GM18867 (cell line): ENCODE data around the gene ATL2.
"Not testable (repeated sequence)": the region's sequence is repeated elsewhere in the genome, so short reads cannot be mapped to it uniquely, and the experiment has no call there.

Experiments used
- ATAC-seq: cut with Tn5 transposase; IDR thresholded peaks from one replicate; pipeline ENCODE4 v1.9.1; 2021; ENCODE audit warnings: mild to moderate bottlenecking, moderate library complexity; ENCODE audit not compliant: unreplicated experiment

Gene ATL2

DNA sequence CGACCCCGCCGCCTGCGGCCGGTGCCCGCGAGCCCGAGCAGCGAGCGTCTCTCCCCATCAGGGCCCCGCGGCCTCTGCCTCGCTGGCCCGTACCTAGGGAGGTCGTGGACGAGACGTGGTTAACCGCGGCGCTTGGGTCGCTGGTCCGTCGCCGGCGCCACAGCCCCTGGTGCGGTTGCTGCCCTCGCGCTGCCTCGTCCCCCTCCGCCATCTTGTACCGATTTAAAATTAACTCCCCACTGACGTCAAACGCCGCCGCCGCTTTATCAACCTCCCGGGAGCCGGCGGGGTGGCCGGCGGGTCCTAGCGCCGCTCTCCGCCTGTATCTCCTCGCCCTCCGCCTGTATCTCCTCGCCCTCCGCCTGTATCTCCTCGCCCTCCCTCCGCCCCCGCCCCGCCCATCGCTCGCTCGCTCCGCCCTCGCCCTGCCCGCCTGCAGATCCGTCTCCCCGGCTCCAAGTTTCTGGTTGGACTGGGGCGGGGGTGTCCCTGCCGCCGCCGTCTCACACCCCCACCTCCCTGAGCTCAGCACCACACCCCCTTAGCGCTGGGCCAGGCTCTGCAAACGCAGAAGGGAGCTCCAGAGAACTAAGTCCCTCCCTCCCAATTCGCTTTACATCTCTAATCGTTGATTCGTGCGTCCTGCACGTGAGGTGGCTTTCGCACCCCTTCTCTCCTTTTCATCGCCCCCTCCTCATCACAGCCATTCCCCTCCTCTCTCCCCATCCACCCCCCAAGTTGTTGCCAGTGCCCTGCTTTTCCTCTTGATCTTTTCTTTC lies at the start of gene ATL2:
Gene ATL2, minus strand, starts transcription at position 224 of the 779 bp plus-strand sequence. Its CDS starts 13 bp downstream, at position 211.
- peak; percentile 83 for ATAC-seq

DNA sequence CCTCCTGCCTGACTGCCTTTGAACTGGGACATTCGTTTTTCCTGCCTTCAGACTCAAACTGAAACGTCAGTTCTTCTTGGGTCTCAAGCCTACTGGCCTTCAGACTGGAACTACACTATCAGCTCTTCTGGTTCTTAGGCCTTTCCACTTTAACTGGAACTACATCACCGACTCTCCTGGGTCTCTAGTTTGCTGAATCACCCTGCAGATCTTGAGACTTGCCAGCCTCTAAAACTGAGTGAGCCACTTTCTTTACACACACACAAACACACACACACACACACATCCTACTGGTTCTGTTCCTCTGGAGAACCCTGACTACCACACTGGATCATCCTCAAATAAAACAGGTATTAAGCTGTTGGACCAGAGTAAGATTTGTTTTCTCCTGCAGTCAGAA lies 46.7 kb upstream of the ATL2 start:
- ATAC-seq: no peak

DNA sequence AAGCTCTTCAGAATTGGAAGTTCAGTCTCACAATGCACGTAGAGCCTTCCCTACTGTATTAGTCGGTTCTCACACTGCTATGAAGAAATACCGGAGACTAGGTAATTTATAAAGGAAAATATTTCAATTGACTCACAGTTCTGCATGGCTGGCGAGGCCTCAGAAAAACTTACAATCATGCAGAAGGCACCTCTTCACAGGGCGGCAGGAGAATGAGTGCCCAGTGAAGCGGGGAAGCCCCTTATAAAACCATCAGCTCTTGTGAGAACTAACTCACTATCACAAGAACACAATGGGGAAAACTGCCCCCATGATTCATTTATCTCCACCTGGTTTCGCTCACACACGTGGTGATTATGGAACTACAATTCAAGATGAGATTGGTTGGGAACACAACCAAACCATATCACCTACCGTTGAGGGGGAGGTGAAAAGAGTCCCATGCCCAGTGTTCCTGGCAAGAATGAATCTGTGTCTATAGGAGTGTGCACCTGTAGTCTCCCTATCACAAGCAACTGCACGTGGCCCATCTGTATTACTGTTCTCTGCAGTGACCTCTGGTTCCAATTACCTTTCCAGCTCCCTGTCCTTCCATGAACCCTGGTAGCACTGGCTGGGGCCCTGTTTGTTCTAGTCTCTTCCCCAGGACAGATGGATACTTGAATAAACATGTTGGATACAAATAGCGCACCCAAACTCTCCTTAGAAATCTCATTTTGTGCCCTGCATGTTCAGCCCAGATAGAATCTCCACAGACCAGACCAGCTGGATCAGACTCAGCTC lies 44.4 kb upstream of the ATL2 start:
- ATAC-seq: no peak

DNA sequence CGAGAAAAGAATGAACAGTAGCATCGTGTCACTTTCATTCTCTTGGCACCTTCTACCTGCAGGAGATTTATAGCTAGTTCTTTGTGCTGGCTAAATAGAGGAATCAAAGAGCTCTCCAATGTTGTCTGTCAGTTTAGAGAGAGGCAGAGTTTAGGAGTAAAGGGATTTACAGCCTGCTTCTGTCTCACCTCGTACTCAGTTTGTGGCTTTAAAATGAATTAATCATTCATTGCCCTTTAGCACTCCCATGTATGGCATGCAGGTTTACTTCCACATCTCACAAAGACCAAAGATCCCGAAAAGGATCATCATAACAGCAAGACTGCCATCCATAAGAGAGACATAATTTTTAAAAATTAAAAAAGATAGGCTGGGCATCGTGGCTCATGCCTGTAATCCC lies 42.4 kb upstream of the ATL2 start:
- ATAC-seq: no peak

DNA sequence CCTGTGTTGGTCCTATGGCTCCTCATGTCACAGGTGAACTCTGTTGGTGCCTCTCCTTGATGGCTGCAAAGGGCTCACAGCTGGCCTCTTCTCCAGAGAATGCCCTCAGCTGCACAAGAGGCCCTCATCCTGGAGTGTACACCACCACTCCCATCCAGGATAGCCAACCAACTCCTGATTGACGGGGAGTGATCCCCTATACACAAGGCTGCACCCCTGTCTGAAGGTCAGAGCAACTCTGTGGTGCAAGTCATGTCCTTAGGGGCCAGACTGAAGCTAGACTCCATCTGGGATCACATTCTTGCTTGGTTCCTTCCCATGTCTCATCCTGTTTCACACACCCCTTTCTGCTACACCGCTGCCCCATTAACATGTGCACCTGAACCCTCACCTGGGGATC lies 41.7 kb upstream of the ATL2 start:
- no peak for ATAC-seq

DNA sequence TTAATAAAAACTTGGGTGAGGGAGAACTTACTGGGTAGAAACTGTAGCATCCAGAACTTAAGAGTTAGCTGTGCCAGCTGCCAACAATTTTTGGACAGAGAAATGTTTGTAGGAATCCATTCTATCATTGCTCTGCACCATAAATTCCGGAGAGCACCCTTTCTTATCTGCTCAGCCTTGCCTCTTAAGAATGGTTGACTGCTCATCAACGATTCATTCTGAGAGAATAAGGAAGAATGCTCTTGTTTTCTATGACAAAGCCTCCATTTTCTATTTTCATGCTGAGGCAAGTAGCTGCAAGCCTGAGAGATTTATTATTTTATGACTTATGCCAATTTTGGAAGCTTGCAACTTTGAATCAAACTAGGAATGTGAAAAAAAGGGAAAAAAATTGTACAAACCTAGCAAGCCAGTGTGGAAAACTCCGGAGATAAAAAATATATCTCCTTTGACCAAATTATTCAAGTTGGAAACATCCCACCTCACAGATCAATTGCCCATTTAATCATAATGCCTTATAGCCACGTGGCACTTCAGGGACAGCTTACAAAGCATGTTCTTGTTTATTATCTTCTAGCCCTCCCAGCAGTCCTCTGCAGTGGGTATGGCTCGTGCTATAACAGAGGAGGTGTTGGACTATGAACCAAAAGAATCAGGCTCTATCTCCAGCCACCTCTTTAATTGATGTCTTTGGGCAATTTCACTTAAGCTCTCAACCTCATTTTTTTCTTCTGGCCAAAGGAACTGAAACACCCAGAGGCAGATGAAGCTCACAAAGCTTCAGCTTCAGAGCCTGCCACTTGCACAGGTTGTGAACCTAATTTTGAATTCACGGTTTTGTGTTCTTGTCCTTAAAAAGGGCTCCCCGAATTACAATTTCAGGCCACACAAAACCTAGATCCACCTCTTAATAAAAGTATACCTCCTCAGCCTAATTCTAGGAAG lies 40.9 kb upstream of the ATL2 start:
- no peak for ATAC-seq

DNA sequence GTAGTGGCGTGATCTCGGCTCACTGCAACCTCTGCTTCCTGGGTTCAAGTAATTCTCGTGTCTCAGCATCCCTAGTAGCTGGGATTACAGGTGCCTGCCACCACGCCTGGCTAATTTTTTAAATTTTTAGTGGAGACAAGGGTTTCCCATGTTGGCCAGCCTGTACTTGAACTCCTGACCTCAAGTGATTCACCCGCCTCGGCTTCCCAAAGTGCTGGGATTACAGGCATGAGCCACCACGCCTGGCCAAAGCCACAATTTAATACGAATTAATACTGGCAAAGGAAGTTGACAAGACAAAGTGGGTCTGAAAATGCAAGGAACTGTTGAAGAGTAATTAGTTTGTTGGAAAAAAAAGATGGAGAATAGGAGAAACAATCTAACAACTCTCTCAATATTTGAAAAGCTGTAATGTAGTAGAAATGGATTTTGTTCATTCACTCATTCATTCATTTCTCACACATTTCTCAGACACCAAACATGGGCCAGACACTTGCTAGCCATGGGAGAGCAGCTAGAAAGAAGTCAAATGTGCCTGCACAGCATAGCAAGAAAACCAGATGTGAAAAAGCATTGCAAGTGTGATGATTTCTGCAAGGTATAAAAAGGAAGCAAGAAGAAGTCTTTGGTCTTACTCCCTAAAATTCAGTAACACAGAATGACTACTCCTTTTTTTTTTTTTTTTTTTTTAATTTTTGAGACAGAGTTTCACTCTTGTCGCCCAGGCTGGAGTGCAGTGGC lies 39.4 kb upstream of the ATL2 start:
- no peak for ATAC-seq

DNA sequence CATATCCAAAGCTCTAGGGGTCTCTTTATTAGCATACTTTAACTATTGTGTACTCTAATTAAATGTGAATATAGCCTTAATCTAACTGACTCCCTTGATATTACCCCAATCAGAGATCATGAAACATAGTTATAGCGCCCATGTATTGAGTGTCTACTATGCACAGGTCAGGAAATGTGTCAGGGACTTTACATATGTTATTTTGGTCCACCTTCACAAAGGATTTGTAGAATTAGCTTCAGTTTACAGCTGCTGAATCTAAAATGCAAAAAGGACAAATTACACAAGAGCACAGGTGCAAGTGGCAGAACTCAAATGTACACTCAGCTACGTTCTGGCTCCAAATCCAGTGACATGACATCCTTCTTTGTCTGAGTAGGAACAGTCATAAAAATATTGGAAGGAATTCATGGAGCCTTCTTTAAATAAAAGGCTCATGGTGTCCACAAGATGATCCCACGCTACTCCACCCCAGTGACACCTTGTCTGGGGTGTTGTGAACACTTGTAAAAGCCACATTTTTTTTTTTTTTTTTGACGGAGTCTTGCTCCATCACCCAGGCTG lies 38.7 kb upstream of the ATL2 start:
- no peak for ATAC-seq

DNA sequence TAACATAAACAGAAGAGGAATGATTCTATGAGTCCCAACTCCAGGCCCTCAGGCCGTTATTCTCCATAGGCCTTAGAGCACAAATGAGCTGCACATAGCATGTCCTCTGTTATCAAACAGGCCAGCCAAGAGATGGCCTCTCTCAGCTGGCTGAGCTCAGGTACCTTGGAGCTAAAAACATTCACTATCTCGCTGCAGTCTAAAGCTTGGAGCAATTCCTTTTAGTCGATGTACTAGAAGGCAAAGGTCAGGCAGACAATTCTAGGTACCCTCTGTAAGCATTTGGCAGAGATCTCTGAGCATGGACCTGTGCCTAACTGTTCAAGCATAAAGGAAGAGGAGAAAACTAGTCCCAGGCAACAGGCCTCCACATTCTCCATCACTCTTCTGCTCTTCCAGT lies 38.0 kb upstream of the ATL2 start:
- no peak for ATAC-seq

DNA sequence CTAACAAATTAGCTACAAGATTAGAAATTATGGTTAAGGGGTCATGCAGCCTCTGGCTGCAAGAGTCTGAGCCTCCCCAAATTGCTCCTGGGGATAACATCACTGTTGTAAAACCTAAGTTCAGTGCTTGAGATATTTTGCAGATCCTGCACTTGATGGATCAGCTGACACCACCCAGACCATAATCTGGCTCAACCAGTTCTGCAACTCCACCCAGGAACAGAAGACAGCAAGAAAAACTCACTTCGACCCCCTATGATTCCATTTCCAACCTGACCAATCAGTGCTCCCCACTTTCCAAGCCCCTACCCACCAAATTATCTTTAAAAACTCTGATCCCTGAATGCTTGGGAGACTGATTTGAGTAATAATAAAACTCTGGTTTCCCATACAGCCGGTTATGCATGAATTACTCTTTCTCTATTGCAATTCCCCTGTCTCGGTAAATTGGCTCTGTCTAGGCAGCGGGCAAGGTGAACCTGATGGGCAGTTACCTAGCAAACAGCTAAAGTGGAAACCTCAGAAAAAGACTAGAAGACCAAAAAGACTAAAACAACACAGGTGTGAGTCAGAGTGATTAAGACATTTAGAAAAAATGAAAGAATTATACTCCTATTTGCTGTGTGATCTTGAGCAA lies 35.3 kb upstream of the ATL2 start:
- ATAC-seq: not testable (repeated sequence)

DNA sequence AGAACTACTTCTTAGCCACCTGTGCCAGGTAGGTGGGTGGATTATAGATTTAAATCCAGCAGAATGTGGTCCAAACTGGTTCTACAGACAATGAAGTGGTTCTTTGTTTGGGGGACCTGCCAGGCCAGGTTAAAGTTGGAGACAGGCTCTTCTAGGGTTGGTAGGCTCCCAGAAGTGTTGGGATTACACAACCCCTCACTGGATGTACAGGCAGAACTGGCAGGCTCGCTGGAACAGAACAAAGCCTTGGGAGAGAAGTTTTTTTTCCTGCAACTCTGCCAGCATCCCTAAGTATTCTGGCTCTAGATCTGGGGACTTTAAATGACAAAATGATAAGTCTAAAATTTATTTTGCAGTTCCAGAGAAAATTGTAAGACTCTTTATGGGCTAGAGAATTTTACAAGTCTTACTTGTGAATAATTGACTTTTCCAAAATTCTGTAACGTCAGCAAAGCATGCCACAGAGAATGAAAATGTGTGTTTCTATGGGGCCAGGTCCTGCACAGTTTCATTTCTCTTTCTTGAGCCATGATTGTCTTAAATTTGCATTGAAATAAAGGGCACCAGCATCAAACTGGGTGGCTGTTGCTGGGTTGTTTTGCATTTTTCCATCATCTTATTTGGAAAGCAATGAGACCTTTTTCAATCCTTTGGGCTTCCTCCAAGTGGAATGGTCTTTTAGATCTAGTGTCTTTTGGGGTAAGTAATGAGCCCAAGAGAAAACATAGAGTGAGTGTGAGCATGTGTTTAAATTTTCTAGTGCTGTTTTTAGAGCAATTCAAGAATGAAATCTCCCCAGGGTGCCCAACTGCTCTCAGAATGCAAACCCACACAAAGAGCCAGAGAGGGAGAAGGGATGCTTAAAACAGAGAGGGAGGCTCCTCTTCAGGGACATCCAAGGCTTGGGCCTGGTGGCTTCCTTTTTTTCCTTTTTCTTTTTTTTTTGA lies 32.4 kb upstream of the ATL2 start:
- ATAC-seq: peak; percentile 85

DNA sequence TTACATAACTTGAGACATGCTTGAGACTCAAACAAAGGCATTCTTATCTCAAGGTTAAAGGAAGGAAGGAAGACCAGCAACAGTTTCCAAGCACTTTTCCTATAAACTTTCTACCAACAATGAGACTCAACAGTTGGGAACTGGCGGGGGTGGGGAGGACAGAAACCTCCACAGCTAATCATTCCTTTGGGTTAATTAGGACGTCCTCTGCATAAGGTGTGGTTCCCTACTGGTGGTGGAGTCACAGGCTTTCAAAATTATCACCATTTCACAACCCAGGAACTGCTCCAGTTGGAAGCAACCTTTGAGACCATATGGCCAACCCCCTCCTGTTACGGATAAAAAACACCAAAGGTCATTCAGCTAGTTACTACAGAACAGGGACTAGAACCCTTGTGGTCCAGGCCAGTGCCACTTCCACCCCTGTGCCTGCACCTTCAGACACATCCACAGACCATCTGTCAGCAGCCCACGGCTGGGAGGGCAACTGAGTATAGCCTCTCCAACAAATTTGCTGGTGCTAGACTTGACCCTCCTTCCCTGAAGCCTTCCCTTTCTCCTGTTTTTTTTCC lies 30.1 kb upstream of the ATL2 start:
- no peak for ATAC-seq

DNA sequence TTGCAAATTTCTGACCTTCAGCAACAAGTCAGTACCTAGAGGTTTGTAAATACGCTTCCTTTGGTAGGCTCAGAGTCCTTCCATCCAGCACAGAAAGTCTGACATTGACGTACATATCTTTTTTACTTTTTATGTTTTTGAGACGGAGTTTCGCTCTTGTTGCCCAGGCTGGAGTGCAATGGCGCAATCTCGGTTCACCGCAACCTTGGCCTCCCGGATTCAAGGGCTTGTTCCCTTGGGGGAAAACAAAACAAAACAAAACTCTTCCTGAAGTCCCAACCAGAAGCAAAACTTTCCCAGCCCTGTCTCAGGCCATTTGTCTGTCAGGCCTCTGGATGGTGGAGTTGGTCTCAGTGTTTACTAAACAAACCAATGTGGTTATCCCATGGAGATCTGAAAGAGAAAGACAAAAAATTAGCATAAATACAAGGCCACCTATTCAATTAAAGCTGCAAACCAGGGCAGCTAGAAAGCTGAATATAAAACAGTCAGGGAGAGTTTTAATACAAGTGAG lies 29.6 kb upstream of the ATL2 start:
- ATAC-seq: no peak

DNA sequence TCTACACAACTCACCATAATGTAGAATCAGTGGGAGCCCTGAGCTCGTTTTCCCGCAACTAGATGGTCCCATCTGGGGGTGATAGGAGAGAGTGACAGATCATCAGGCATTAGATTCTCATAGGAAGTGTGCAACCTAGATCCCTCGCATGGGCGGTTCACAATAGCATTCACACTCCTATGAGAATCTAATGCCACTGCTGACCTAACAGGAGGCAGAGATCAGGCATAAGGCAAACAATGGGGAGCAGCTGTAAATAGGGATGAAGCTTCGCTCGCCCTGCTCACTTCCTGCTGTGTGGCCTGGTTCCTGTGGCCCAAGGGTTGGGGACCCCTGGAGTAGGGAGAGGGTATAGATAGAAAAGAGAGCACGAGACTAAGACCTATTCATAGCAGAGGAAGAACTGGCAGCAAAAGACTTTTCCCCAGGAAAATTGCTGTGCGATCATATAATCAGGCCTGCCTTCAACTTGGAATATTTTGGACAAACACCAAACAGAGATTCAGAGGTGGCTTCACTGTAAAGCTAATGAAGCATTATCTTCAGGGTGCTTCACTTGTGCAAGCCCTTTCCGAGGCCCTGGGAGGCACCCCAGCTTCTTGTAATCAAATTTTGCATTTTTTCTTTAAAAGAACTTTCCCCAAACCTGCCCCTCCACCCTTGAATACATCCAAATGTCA lies 29.0 kb upstream of the ATL2 start:
- ATAC-seq: no peak

DNA sequence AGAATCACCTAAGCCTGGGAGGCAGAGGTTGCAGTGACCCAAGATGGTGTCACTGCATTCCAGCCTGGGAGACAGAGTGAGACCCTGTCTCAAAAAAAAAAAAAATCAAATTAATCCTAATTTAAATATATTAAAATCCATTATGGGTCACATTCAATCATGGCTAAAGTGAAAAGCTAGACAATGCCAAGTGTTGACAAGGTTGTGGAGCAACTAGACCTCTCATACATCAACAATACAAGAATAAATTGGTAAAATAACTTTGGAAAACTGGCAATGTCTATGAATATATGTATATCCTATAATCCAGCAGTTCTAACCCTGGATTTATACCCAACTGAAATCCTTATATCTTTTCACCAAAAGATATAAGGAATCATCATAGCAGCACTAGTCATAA lies 23.4 kb upstream of the ATL2 start:
- ATAC-seq: no peak

DNA sequence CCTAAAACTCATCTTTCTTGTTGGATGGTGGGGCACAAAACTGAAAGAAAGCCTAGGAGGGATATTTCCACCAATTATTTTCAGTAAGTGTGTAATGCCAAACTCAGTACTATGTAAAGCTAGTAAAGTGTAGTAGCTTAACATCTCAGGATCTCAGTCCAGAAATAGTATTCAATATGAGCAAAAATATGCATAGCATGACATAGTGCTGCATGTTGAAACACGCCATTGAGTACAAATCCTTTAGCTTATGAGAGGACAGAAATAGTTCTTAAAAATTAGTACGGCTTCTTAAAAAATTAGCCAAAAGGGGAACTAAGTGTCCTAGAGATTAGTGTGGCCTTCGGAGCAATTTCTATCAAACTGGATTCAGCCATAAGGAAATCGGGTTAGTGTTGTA lies 21.7 kb upstream of the ATL2 start:
- ATAC-seq: no peak

DNA sequence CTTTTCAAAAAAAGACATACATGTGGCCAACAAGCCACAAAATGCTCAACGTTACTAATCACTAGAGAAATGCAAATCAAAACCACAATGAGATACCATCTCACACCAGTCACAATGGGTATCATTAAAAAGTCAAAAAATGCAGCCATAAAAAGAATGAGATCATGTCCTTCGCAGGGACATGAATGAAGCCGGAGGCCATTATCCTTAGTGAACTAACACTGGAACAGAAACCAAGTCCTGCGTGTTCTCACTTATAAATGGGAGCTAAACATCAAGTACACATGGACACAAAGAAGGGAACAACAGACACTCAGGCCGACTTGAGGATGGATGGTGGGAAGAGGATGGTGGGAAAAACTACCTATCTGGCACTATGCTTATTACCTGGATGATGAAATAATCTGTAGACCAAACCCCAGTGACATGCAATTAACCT lies 17.8 kb upstream of the ATL2 start:
- ATAC-seq: peak; percentile 72
